Measurements from ENCODE around the gene IGF1.
A peak's percentile ranks its signal among the peaks of the same experiment; 100 is the strongest.

IGF1 gene

DNA sequence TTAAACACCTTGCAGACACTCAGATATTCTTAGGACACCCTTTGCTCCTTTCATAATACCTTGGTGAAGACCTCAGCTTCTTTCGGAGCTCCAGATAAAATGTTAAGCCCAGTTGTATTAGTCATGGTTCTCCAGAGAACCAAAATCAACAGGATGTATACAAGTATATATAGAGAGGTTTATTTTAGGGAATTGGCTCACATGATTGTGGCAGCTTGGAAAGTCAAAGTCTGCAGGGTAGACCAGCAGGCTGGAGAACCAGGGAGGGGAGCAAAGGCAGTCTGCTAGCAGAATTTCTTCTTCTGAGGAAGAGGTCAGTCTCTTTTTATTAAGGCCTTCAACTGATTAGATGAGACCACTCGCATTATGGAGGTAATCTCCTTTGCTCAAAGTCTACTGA is 6.9 kb upstream of the IGF1 start:
- no peak for DNase-seq

DNA sequence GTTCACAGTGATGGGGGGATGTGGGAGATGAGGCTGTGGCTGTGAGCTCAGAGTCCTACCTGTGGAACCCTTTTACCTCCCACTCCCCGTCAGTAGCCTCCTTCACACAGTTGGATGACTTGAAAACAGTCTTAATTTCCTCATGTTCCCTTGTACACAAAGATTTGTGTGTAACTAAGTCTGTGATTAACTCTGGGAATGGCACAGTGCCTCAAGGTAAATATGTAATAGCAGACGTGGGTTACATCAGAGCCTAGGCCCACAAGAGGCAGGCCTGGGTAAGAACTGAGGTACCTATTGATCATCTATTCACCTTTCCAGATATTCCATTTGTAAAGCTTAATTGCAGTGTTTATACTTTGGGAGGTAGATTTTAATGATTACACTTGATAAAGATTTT is 5.8 kb upstream of the IGF1 start:
- no peak for DNase-seq

DNA sequence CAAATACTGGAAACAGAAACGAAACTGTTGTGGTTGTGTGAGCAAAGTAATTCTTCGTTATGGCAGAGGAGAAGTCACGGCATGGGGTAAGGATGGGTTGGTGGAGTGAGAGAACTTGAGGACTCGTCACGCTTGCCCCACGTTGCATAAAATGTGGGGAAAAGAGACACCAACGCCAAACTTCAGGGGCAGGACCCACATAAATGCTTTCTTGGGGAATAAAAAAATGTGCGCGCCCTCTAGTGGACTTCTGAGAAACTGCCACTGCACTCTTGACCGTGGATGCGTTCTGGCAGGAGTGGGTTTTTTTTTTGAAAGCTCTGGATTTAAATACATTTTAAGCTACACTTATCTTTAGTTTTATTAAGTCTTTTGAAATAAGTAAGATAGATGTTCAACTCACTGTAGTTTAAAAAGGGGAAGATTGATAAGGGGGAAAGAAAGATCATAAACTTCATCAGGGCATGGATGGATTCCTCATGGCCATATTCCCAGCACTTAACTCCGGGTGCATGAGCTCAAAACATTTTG is 4.1 kb upstream of the IGF1 start:
- DNase-seq: peak; percentile 24

DNA sequence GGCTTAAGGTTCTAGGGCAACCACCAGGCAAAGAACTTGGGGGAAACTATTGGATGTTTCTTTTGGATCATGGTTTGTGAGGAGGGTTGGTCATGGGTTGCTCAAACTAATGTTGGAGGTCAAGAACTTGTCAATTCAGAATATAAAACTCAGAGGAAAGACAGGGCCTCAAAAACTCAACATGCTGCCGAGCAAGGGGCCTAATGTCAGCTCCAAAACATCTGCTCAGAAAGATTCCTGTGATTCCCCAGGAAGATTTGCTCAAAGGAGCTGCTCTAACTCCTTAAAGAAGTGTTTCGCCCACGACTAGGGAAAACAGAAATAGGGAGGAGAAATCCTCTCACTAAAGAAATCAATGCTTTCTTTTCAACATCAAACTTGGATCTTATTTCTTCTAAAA is 3.7 kb upstream of the IGF1 start:
- DNase-seq: no peak

DNA sequence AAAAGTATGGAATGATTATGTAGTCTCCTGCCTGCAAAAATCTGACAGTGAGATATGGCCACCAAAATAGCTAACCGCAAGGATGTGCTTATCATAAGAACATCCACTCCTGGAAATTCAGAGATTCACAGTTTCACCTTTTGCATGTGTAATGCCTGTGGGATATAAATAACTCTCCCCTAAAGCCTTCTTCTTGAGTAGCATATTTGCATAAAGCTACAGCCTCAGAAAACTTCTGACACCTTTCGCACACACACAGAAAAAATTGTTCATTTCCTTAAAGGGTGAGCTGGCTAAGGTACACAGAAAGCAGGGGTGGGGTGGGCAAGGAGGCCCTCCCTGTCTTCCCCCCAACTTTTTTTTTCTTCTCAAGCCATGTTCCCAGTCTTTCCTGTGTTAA is 3.1 kb upstream of the IGF1 start:
- DNase-seq: no peak

DNA sequence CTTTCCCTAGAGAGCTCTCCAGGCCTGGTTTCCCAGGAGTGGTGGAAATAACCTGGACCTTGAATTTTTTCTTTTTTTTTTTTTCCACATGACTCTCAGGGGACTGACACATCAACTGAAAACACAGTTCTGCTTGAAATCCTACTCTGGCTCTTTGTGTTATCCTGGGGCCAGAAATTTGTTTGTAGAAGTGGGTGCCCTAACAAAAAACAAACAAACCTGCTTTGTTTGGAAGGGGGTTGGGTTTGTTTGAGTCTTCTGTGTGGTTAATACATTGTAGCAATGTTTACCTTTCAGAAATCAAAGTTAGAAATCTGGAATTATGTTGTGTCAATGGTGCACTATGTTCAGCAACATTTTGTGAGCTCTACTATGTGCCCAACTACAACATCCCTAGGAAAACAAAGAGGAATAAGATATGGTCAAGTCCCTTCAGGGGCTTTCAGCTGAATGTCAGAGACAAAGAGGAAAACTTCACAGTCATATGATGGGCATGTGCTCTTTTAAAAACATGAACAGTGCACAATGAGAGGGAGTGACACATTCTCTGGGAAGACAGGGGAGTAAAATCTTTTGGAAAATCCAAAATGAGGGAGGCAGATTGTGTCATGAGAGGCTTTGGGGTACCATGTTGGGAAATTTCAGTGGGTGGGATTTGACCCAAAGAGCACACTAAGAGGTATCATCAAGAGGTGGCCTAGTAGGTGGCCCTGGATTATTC is 1.5 kb upstream of the IGF1 start:
- no peak for DNase-seq

DNA sequence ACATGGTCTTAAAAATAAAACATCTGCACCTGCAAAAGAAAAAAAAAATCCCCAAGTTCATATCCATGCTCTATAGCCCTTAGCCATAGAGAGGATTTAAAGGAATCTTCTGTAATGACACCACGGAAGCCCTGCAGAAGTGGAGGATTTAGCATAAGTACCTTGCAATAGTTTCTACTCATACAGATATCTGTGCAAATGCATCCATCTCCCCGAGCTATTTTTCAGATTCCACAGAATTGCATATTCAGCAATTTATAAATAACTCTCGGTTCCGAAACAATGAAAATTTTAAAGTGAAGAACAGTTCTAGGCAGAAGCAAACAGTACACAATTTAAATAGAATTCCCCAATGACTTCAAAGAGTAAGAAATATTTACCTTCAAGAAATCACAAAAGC is 424 bp downstream of the IGF1 start:
- no peak for DNase-seq

DNA sequence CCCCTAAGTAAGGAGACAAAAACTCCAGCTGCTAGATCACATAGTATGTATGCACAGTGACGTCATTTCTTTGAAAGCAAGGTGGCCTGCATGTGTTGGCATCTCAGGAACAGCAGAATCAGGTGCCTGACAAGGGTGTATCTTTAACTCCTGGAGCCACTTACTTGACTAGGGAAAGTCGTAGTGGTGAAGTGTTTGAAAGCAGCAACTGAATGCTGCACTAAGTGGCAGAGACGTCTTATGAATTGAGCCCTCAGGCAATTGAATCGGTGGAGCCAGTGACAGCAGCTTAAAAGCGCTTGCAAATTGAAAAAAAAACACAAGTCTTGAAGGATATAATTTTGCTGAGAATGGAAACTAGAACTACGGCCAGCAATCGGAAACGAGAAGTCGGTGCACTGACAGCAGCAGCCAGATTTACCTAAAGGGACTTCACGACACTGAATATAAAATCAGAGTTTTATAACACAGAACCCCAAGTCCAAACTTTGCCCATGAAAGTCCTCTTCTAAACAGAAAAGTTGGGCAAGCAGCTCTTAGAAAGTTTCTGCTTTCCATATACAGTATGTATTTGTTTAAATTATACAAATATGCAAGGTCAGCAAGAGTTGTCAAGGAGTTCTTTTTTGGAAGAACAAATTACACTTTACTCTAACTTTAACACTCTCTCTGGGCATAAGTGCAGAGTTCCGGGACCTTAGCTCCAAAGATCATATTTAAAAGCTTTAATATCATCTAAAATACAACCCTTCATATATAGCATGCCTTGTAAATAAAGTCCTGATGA is 1.1 kb downstream of the IGF1 start:
- peak; percentile 7 for DNase-seq

DNA sequence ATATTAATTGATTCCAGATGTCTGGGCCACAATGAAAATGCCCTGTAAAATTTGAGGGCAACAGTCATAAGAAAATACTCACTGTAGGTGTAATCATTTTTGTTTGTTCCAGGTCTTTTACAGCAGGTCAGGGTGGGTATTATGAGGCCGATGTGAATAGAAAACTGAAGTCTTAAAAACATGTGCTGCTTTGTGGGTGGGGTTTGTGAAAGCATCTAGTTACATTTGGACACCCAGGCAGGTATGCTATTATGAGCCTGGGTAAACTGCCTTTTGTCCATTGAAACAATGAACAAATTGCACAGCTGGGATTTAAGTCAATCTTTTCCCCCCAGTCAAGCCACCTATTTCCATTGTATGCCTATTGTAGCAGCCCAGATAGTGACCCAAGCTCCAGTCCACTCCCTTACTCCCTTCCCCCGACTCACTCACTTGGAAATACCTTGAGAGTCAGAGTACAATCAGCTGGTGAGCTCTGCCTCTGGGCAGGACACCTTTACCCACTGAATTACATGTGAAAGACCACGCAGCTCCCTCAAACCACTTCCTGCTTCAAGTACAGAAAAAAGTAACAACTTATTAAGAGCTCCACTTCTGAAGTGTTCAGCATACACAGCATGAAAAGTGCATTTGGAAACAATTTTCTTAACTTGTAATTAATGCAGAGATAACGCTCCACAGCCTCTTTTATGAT is 1.8 kb downstream of the IGF1 start:
- DNase-seq: no peak

DNA sequence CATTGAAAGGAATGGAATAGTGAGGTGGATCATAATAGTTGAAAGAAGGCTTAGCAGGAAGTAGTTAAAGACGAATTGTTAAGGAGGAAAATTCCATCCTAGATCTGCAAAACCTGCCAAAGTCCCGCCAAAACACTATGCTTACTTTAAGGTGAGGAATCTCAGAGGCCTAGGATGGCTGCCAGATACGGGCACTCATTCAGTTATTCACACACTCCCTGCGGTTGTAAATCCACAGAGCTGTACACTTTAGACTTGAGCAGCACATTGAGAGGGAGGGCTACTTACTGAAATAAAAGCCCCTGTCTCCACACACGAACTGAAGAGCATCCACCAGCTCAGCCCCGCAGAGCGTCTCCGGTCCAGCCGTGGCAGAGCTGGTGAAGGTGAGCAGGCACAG is 5.0 kb downstream of the IGF1 start:
- no peak for DNase-seq

DNA sequence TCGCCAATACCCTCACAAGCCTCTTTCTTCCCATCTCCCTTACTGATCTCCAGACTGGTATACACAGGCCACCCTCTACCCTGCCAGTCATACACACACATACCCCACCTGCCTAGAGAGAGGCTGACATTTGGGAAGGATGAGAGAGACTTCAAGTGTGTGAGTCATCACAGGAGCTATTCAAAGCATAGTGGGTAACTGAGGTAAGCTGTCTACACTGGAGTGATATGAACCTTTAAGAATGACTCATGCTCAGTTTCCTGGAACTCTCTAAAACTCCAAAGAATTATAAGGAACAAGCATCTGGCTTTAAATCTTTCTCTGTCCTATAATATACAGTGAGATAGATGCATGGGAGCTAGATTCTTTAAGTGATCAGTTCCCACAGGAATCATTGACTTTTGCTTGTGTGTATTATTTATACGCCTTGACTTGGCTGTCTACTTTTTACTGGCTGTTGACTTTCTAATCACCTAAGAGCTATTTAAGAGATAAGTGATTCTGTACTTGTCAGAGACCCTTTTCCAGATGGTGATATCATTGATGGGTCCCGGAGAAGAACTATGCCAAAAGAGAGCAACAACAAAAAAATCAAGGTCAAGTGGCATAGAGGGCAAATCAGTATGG is 5.8 kb downstream of the IGF1 start:
- DNase-seq: no peak

DNA sequence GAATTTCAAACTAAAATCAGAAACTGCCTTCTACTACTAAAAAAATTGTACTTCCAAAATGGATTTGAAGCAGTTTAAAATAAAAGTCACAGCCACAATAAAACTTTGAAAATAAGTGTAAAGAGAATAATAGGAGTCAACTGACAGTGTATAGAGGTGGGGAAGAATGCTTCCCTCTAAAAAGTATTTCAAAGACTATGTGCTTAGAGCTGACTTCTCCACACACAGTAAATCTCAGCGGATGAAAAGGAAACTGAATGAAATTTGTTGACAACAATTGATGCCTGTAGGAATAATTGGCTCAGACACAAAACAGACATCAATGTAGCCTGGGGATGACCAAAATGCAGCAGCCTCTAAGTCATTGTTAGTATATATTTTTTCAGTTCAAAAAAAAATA is 7.9 kb downstream of the IGF1 start:
- no peak for DNase-seq

DNA sequence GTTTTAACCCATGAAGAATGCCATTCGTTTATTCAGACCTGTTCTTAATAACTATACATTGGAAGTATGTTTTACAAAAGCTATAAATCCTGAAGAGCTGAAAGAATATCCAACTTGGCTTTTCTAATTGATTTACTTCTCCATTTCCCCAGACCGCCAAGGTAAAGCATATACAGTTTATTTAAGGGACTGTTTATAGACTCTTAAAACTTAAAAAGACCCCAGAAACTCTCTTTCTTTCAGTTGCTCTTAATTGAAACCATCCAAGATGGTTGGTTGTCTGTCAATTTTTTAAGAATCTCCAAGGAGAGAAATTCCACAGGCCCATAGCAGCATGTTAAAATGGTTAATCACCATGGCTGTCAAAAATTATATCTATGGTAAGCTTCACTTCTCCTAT is 8.8 kb downstream of the IGF1 start:
- no peak for DNase-seq

DNA sequence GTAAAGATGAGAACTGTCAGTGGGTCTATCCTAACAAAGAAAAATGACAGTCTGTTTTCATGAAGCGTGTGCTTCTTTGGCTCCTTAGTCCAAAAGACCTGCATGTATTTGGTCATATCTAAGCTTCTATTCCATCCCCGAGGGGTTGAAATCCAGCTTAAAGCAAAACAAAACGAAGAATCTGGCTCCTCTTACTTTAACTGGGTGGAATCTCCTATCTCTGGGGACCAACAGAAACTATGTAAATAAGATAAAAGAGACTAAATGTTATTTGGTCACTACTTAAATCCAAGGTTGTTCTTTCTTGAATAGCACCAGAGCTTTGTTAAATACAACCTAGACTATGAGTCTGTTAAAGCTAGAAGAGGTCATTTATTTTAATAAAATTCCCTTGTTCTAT is 9.4 kb downstream of the IGF1 start:
- no peak for DNase-seq

DNA sequence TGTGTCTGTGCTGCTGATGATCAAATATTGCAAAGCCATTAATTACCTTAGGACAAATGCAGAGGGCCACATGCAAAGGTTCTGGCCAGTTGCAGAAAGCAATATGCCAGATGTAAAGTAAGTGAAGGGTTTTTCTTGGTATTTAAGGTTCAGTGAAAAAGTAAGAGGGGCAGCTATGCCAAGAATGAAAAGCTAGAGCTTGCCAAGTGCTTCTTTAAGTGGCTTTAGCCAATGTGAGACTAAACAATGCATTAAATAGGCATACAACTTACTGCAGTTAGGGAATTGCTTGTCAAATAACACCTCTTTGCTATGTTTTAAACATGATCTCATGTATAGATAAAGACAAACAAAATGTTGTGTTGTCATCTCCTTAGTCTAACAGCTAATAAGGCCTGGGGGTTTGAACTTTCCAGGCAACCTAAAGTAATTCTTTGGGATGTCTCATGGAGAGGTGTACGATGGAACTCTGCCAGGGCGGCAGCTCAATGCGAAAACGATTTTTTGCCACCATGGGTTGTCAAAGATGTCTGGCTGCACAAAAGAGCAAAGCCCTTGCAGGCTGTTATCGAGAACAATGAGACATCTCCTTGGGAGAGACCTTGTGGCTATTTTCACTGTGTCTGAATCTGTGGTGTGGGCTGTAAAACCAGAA is 12.0 kb downstream of the IGF1 start:
- DNase-seq: no peak

DNA sequence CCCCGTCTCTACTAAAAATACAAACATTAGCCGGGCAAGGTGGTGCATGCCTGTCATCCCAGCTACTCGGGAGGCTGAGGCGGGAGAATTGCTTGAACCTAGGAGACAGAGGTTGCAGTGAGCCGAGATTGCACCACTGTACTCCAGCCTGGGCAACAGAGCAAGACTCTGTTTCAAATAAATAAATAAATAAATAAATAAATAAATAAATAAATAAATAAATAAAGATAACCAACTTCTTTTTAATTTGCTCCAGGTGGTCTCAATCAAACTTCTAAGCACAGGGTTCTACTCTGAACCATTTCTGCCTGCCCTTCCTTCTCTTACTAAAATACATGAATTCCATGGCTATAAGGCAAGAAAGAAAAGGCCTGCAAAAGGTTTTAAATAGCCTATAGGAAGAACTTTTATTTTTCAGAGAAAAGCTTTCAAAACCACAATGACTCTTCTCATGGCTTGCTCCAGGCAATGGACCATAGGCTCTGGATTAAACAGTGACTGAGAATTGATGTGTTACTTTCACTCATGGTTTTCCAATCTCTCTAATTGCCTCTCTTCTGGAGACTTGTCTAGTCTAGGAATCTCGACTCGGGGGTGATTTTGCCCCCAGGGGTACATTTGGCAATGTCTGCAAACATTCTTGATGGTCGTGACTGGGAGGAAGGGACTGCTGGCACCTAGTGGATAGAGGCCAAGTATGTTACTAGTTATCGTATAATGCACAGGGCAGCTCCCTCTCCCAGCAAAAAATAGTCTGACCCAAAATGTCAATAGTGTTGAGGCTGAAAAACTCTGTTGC is 14.4 kb downstream of the IGF1 start:
- DNase-seq: no peak

DNA sequence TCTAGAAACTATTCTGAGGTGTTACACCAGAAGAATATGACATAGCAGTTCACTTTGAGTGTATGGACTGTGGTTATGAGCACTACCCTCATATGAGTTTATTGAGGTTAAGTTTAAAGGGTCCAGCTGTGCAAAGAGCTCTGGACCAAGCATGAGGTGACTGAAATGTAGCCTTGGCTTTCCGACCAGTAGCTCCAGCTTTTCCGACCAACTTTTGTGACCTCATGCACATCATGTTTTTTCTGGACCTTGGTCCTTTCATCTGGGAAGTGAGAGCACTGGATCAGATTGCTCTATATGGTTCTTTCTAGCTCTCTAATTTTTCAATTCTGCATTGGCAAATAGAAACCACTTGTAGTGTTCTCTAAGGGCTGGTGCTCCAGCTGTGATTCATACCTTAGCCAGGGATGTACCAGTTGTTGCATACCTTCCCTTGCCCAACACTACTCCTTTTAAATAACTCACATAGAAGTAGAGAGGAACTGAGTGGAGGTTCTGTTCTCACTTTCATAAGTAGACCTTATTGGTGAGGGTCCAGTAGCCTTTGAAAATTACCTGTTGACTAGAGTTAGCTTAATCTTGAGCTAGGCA is 16.6 kb downstream of the IGF1 start:
- DNase-seq: no peak

DNA sequence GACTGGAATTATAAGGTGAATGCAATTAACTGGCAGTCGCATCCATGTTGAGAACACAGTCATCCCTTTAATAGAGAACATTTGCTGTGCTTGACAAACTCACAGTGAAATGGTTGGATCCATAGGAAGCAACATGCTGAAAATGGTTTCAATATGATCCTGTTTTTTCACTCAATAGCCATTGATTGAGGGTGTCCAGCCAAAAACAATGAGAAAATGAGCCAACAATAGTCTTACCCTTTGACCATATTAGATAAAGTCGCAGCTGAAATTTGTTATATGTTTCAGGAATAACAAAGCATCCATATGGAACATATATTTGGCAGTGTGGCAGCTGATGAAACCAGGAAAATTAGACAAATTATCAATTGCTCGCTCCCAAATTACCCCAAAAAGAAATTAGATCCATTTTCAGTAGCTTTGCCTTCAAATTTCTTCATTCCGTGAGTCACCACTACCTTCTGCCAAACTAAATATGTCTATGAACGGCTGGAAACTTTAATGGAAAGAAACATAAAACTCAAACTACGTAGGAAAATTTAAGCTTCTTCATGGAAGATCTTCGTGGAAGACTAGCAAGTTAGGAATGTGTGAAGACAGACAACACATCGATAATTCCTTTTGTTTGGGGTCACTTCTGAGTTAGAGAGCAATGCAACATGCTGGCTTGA is 17.4 kb downstream of the IGF1 start:
- DNase-seq: no peak

DNA sequence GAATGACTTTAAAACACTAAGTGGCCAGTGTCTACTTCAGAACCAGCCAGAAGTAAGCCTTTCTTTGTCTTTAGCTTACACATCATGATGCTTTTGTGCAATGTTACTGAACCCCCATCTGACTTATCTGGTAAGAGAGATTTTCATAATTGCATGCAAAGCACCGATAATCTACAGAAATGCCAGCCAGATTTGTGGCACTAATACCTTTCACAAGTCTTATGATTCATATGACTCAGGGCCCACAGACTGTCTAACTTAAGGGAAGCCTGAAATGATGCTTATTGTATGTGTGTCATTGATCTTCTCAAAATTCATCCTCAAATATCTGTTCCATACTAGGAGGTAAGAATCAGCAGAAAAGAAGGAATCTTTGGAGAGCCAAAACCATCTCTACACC is 18.0 kb downstream of the IGF1 start:
- DNase-seq: no peak

DNA sequence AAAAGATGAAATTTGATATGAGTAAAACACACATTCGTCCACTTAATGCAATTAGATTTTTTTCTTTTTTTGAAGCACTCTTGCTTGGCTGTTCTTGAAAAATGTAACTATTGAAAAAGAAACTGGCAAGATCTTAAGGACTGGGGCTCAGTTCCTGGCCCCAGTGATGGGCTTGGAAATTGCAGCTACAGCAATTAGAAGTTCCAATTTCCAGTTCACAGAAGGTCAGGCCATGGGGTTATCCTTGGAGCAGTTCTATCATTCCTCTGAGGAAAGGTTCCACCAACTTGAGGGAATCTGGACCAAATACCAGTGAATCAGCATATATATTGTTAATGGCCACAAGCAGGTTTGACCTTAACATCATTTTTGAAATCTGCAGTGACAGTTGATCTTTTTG is 18.9 kb downstream of the IGF1 start:
- DNase-seq: no peak

DNA sequence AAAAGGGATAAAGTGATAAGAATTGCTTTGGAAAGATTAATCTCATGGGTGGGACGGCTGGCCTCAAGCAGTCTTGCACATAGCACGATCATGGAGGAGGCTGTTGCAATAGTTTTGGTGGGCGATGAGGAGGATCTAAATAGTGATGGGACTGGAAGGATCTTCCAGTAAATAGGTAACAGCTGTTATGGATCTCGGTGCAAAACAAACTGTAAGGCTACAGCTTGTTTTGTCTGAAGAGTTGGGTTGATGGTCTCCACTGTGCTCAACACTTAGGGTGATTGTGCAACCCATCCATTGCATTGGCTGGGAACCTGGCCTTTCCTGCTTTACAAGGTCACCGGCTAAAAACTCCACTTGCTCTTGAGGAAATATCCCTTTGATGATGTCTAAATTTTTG is 21.0 kb downstream of the IGF1 start:
- no peak for DNase-seq
